Measurements from ENCODE around the gene JAZF1. TPM values are rescaled to one million over a fixed set of nuclear protein-coding genes. Genes with fewer than 3 reads are reported as not detected.
A peak's percentile ranks its signal among the peaks of the same experiment; 100 is the strongest.

The JAZF1 gene
- total and polyA plus RNA-seq, 4 experiments from 2014 or later: 3.7 to 8.3 (median 4.7) TPM

GRCh38 chr7:27955596-27955995 lies 225.0 kb downstream of the JAZF1 start:
- no peak for DNase-seq
- no peak overlapping the region for H3K4me3 Mint-ChIP-seq
- intact Hi-C loops (cut with micrococcal nuclease): no loop called here
- no peaks in the 10 kb centered on the region for H3K9me3 ChIP-seq (ENCODE audit: control insufficient read depth in 1 of 2, low read length in 2 of 2)
- H3K27me3 Mint-ChIP-seq: no peaks in the 10 kb centered on the region
- no peak overlapping the region for H3K27ac ChIP-seq (ENCODE audit: low read depth, low read length)
- no peaks in the 10 kb centered on the region for H3K27me3 ChIP-seq (ENCODE audit: insufficient read depth, low read length)
- H3K9me3 Mint-ChIP-seq: no peaks in the 10 kb centered on the region
- peaks cover 17 to 34% (median 32%) of the 10 kb centered on the region in 4 donors for H3K4me1 Mint-ChIP-seq
- H3K4me3 ChIP-seq (ENCODE audit: low read length in 2 of 2): no peak overlapping the region
- H3K4me1 ChIP-seq (ENCODE audit: insufficient read depth, low read length): peaks cover 35% of the 10 kb centered on the region
- CTCF ChIA-PET (ENCODE audit: partially characterized antibody): interaction anchor here (1.2 kb wide), 1 partner anchor 16 kb away, joined by 3 read pairs; no protein-coding TSS in a partner anchor
- H3K36me3 ChIP-seq (ENCODE audit: insufficient read depth, low read length): no peaks in the 10 kb centered on the region
- no peak overlapping the region for H3K27ac Mint-ChIP-seq
- POLR2A ChIA-PET (ENCODE audit: partially characterized antibody): no interaction called here
- H3K36me3 Mint-ChIP-seq: peaks cover 0 to 8% of the 10 kb centered on the region in 2 donors

GRCh38 chr7:27955011-27955410 lies 225.6 kb downstream of the JAZF1 start:
- no peaks in the 10 kb centered on the region for H3K27me3 ChIP-seq (ENCODE audit: insufficient read depth, low read length)
- no peak overlapping the region for H3K4me3 ChIP-seq (ENCODE audit: low read length in 2 of 2)
- H3K27ac ChIP-seq (ENCODE audit: low read depth, low read length): no peak overlapping the region
- no peak overlapping the region for H3K4me3 Mint-ChIP-seq
- peaks cover 17 to 34% (median 32%) of the 10 kb centered on the region in 4 donors for H3K4me1 Mint-ChIP-seq
- no peaks in the 10 kb centered on the region for H3K9me3 Mint-ChIP-seq
- no peaks in the 10 kb centered on the region for H3K9me3 ChIP-seq (ENCODE audit: control insufficient read depth in 1 of 2, low read length in 2 of 2)
- CTCF ChIA-PET (ENCODE audit: partially characterized antibody): interaction anchor here (1.2 kb wide), 1 partner anchor 17 kb away, joined by 3 read pairs; no protein-coding TSS in a partner anchor
- POLR2A ChIA-PET (ENCODE audit: partially characterized antibody): no interaction called here
- no peaks in the 10 kb centered on the region for H3K27me3 Mint-ChIP-seq
- H3K27ac Mint-ChIP-seq: peak overlapping the region in 1 of 7 donors; percentile 41
- intact Hi-C loops (cut with micrococcal nuclease): no loop called here
- no peaks in the 10 kb centered on the region for H3K36me3 ChIP-seq (ENCODE audit: insufficient read depth, low read length)
- H3K36me3 Mint-ChIP-seq: peaks cover 0 to 6% of the 10 kb centered on the region in 2 donors
- DNase-seq: no peak
- H3K4me1 ChIP-seq (ENCODE audit: insufficient read depth, low read length): peaks cover 35% of the 10 kb centered on the region

GRCh38 chr7:27953777-27954176 lies 226.8 kb downstream of the JAZF1 start:
- no peaks in the 10 kb centered on the region for H3K36me3 ChIP-seq (ENCODE audit: insufficient read depth, low read length)
- peak overlapping the region in 4 of 8 donors; percentile 2 to 63 (median 43) for H3K4me3 Mint-ChIP-seq
- DNase-seq: no peak
- H3K9me3 ChIP-seq (ENCODE audit: control insufficient read depth in 1 of 2, low read length in 2 of 2): no peaks in the 10 kb centered on the region
- no peak overlapping the region for H3K4me3 ChIP-seq (ENCODE audit: low read length in 2 of 2)
- ChIA-PET CTCF (ENCODE audit: partially characterized antibody) (interaction anchor here (1.0 to 2.2 kb wide), 6 partner anchors 7 to 291 kb away, joined by 3 to 9 read pairs (median 4); partner anchors contain the start of gene HIBADH), POLR2A (ENCODE audit: partially characterized antibody) (interaction anchor here (1.0 to 2.4 kb wide), 3 partner anchors 8 to 291 kb away, joined by 3 to 30 read pairs (median 6); partner anchors contain the start of gene HIBADH)
- H3K4me1 ChIP-seq (ENCODE audit: insufficient read depth, low read length): peaks cover 35% of the 10 kb centered on the region
- no peak overlapping the region for H3K27ac ChIP-seq (ENCODE audit: low read depth, low read length)
- H3K36me3 Mint-ChIP-seq: peaks cover 0 to 10% of the 10 kb centered on the region in 2 donors
- H3K27me3 ChIP-seq (ENCODE audit: insufficient read depth, low read length): no peaks in the 10 kb centered on the region
- H3K4me1 Mint-ChIP-seq: peaks cover 17 to 36% (median 33%) of the 10 kb centered on the region in 4 donors
- intact Hi-C loops (cut with micrococcal nuclease): no loop called here
- H3K27me3 Mint-ChIP-seq: no peaks in the 10 kb centered on the region
- peak overlapping the region; percentile 4 to 86 (median 74) for H3K27ac Mint-ChIP-seq
- no peaks in the 10 kb centered on the region for H3K9me3 Mint-ChIP-seq

- CTCF ChIA-PET (ENCODE audit: partially characterized antibody): interaction anchor here (0.6 to 2.2 kb wide), 8 partner anchors 8 to 290 kb away, joined by 3 to 9 read pairs (median 4); partner anchors contain the start of gene HIBADH
- H3K4me1 ChIP-seq (ENCODE audit: insufficient read depth, low read length): peaks cover 35% of the 10 kb centered on the region
Observed at GRCh38 chr7:27953361-27953760, 227.2 kb downstream of the JAZF1 start.

GRCh38 chr7:27952456-27953285 lies 227.9 kb downstream of the JAZF1 start:
- no peaks in the 10 kb centered on the region for H3K27me3 ChIP-seq (ENCODE audit: insufficient read depth, low read length)
- H3K36me3 ChIP-seq (ENCODE audit: insufficient read depth, low read length): no peaks in the 10 kb centered on the region
- no peaks in the 10 kb centered on the region for H3K9me3 ChIP-seq (ENCODE audit: control insufficient read depth in 1 of 2, low read length in 2 of 2)
- H3K9me3 Mint-ChIP-seq: no peaks in the 10 kb centered on the region
- peak overlapping the region; percentile 66 to 92 (median 86) for H3K27ac Mint-ChIP-seq
- CTCF ChIA-PET (ENCODE audit: partially characterized antibody): interaction anchor here (0.6 to 2.2 kb wide), 7 partner anchors 9 to 142 kb away, joined by 3 to 9 read pairs (median 4); no protein-coding TSS in a partner anchor
- H3K4me3 ChIP-seq (ENCODE audit: low read length in 2 of 2): no peak overlapping the region
- DNase-seq: peak in 3 of 5 donors; percentile 15 to 32 (median 19)
- H3K4me1 Mint-ChIP-seq: peaks cover 17 to 36% (median 33%) of the 10 kb centered on the region in 4 donors
- H3K4me1 ChIP-seq (ENCODE audit: insufficient read depth, low read length): peaks cover 35% of the 10 kb centered on the region
- peak overlapping the region in 7 of 8 donors; percentile 8 to 73 (median 47) for H3K4me3 Mint-ChIP-seq
- intact Hi-C loops (cut with micrococcal nuclease): no loop called here
- H3K36me3 Mint-ChIP-seq: peaks cover 0 to 11% of the 10 kb centered on the region in 2 donors
- no peak overlapping the region for H3K27ac ChIP-seq (ENCODE audit: low read depth, low read length)
- H3K27me3 Mint-ChIP-seq: no peaks in the 10 kb centered on the region
- POLR2A ChIA-PET (ENCODE audit: partially characterized antibody): interaction anchor here (1.0 to 2.4 kb wide), 5 partner anchors 9 to 290 kb away, joined by 3 to 30 read pairs (median 3); partner anchors contain the start of gene HIBADH

More at GRCh38 chr7:27953361-27953760, 227.2 kb downstream of the JAZF1 start:
- Histone ChIP-seq H3K27me3 (ENCODE audit: insufficient read depth, low read length) (no peaks in the 10 kb centered on the region), H3K4me3 (ENCODE audit: low read length in 2 of 2) (no peak overlapping the region), H3K36me3 (ENCODE audit: insufficient read depth, low read length) (no peaks in the 10 kb centered on the region), H3K9me3 (ENCODE audit: control insufficient read depth in 1 of 2, low read length in 2 of 2) (no peaks in the 10 kb centered on the region), H3K27ac (ENCODE audit: low read depth, low read length) (no peak overlapping the region)
- Mint-ChIP-seq H3K36me3 (peaks cover 0 to 11% of the 10 kb centered on the region in 2 donors), H3K9me3 (no peaks in the 10 kb centered on the region), H3K4me3 (peak overlapping the region in 3 of 8 donors; percentile 2 to 63 (median 26)), H3K4me1 (peaks cover 17 to 36% (median 33%) of the 10 kb centered on the region in 4 donors), H3K27me3 (no peaks in the 10 kb centered on the region), H3K27ac (peak overlapping the region; percentile 4 to 86 (median 74))
- intact Hi-C loops (cut with micrococcal nuclease): no loop called here
- DNase-seq: no peak
- POLR2A ChIA-PET (ENCODE audit: partially characterized antibody): interaction anchor here (1.0 to 2.4 kb wide), 4 partner anchors 8 to 291 kb away, joined by 3 to 30 read pairs (median 4); partner anchors contain the start of gene HIBADH

GRCh38 chr7:27950123-27950522 lies 230.5 kb downstream of the JAZF1 start:
- Mint-ChIP-seq H3K4me3 (no peak overlapping the region), H3K27ac (peak overlapping the region in 1 of 7 donors; percentile 24), H3K9me3 (no peaks in the 10 kb centered on the region), H3K27me3 (no peaks in the 10 kb centered on the region), H3K4me1 (peaks cover 17 to 34% (median 31%) of the 10 kb centered on the region in 4 donors), H3K36me3 (peaks cover 0 to 13% of the 10 kb centered on the region in 2 donors)
- no peak overlapping the region for H3K4me3 ChIP-seq (ENCODE audit: low read length in 2 of 2)
- no peaks in the 10 kb centered on the region for H3K9me3 ChIP-seq (ENCODE audit: control insufficient read depth in 1 of 2, low read length in 2 of 2)
- POLR2A ChIA-PET (ENCODE audit: partially characterized antibody): no interaction called here
- H3K27me3 ChIP-seq (ENCODE audit: insufficient read depth, low read length): no peaks in the 10 kb centered on the region
- H3K36me3 ChIP-seq (ENCODE audit: insufficient read depth, low read length): no peaks in the 10 kb centered on the region
- no peak overlapping the region for H3K27ac ChIP-seq (ENCODE audit: low read depth, low read length)
- intact Hi-C loops (cut with micrococcal nuclease): no loop called here
- DNase-seq: no peak
- H3K4me1 ChIP-seq (ENCODE audit: insufficient read depth, low read length): peaks cover 35% of the 10 kb centered on the region
- CTCF ChIA-PET (ENCODE audit: partially characterized antibody): interaction anchor here (1.2 to 2.0 kb wide), 2 partner anchors 13 kb away, joined by 3 to 5 read pairs; no protein-coding TSS in a partner anchor

- H3K27ac ChIP-seq (ENCODE audit: low read depth, low read length): no peak overlapping the region
- CTCF ChIA-PET (ENCODE audit: partially characterized antibody): interaction anchor here (2.0 kb wide), 1 partner anchor 12 kb away, joined by 5 read pairs; no protein-coding TSS in a partner anchor
- peaks cover 29% of the 10 kb centered on the region for H3K4me1 ChIP-seq (ENCODE audit: insufficient read depth, low read length)
- peaks cover 13 to 26% (median 24%) of the 10 kb centered on the region in 4 donors for H3K4me1 Mint-ChIP-seq
- H3K36me3 ChIP-seq (ENCODE audit: insufficient read depth, low read length): no peaks in the 10 kb centered on the region
- intact Hi-C loops (cut with micrococcal nuclease): no loop called here
- POLR2A ChIA-PET (ENCODE audit: partially characterized antibody): no interaction called here
- H3K27me3 Mint-ChIP-seq: no peaks in the 10 kb centered on the region
- no peak overlapping the region for H3K4me3 ChIP-seq (ENCODE audit: low read length in 2 of 2)
- H3K9me3 ChIP-seq (ENCODE audit: control insufficient read depth in 1 of 2, low read length in 2 of 2): no peaks in the 10 kb centered on the region
- no peak for DNase-seq
- H3K9me3 Mint-ChIP-seq: peaks cover 0 to 2% (median 0%) of the 10 kb centered on the region in 8 donors
- no peak overlapping the region for H3K4me3 Mint-ChIP-seq
- no peaks in the 10 kb centered on the region for H3K27me3 ChIP-seq (ENCODE audit: insufficient read depth, low read length)
- H3K36me3 Mint-ChIP-seq: peaks cover 0 to 15% of the 10 kb centered on the region in 2 donors
- peak overlapping the region in 1 of 7 donors; percentile 32 for H3K27ac Mint-ChIP-seq
Observed at GRCh38 chr7:27948861-27949260, 231.7 kb downstream of the JAZF1 start.

Measured in CD4-positive, alpha-beta memory T cell (primary cell).